Peyer's patch (tissue), 4 donors: Measurements from ENCODE around the gene YY1. TPM values are rescaled to one million over a fixed set of nuclear protein-coding genes. Genes with fewer than 3 reads are reported as not detected.
A peak's percentile ranks its signal among the peaks of the same experiment; 100 is the strongest.

Experiments
- DNase-seq, 3 donors: peaks; one replicate each; pipeline ENCODE4 v3.0.0-alpha.2; 2017 to 2019
- H3K27ac ChIP-seq, 4 donors: fragments of 200-600 bp; sonication (generic); one replicate each; pipeline ENCODE4 v1.5.1; 2016 to 2019
- H3K27me3 ChIP-seq, 2 donors: fragments of 200-600 bp; sonication (generic); one replicate each; pipeline ENCODE4 v1.5.1; 2019
- H3K36me3 ChIP-seq, 3 donors: fragments of 200-600 bp; sonication (generic); one replicate each; pipeline ENCODE4 v1.5.1; 2016 to 2019
- H3K4me1 ChIP-seq, 4 donors: fragments of 200-600 bp; sonication (generic); one replicate each; pipeline ENCODE4 v1.5.1; 2016 to 2019
- H3K4me3 ChIP-seq, 4 donors: fragments of 200-600 bp; sonication (generic); 1 replicate in 3 of 4; 2 replicates in 1 of 4; pipeline ENCODE4 v1.5.1; 2016 to 2019; ENCODE audit warnings: mild to moderate bottlenecking in 1 of 4
- H3K9me3 ChIP-seq, 4 donors: fragments of 200-600 bp; sonication (generic); one replicate each; pipeline ENCODE4 v1.5.1; 2016 to 2019; ENCODE audit warnings: mild to moderate bottlenecking in 1 of 4
- POLR2A ChIP-seq, 2 donors: fragments of 450-650 bp; IDR thresholded peaks; one replicate each; pipeline ENCODE4 v1.5.1; 2017; ENCODE audit warnings: antibody characterized with exemption in 2 of 2, mild to moderate bottlenecking in 2 of 2, moderate library complexity in 2 of 2
- total RNA-seq, 4 donors: library from RNA; depleted of rRNA; stranded (reverse); fragments of >200 nt; gene quantifications; one replicate each; pipeline ENCODE4 v1.1.0, GENCODE V29; 2016
- TF ChIP-seq, protein P1 (sequence below), 6 experiments: fragments of 450-650 bp in 4 of 6; fragments of 200-600 bp in 2 of 6; sonication (generic) in 1 of 6; IDR thresholded peaks; one replicate each; pipeline ENCODE4 v1.5.1; 2017 to 2019; ENCODE audit warnings: antibody characterized with exemption in 6 of 6, mild to moderate bottlenecking in 3 of 6, moderate library complexity in 1 of 6

YY1 gene
- total RNA-seq, 4 donors from 2014 or later: 42.0 to 63.5 (median 50.9) TPM

DNA sequence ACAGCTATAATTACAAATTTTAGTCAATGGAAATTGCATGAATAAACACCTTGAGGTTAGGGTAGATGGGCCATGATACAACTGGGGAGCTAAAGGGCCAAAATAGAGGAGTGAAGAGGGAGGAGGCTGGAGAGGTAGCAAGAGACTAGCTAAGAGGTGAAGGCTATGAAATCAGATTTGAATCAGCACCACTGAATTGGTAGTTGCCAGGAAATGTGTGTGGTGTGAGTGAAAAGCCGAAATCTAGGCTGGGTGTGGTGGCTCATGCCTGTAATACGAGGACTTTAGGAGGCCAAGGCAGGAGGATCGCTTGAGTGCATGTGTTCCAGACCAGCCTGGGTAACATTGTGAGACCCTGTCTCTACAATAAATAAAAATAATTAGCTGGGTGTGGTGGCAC is 22.7 kb downstream of the YY1 start:
- no peak for TF ChIP-seq POLR2A (IDR thresholded peaks at IDR 0.05)
- TF ChIP-seq, protein P1, sequence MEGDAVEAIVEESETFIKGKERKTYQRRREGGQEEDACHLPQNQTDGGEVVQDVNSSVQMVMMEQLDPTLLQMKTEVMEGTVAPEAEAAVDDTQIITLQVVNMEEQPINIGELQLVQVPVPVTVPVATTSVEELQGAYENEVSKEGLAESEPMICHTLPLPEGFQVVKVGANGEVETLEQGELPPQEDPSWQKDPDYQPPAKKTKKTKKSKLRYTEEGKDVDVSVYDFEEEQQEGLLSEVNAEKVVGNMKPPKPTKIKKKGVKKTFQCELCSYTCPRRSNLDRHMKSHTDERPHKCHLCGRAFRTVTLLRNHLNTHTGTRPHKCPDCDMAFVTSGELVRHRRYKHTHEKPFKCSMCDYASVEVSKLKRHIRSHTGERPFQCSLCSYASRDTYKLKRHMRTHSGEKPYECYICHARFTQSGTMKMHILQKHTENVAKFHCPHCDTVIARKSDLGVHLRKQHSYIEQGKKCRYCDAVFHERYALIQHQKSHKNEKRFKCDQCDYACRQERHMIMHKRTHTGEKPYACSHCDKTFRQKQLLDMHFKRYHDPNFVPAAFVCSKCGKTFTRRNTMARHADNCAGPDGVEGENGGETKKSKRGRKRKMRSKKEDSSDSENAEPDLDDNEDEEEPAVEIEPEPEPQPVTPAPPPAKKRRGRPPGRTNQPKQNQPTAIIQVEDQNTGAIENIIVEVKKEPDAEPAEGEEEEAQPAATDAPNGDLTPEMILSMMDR (IDR thresholded peaks at IDR 0.05): no peak
- peaks cover 0 to 26% (median 0%) of the 10 kb centered on the region in 3 donors for H3K36me3 ChIP-seq
- H3K4me1 ChIP-seq: peaks cover 0 to 18% (median 3%) of the 10 kb centered on the region in 4 donors
- no peaks in the 10 kb centered on the region for H3K27me3 ChIP-seq
- H3K27ac ChIP-seq: no peak overlapping the region
- H3K9me3 ChIP-seq: no peaks in the 10 kb centered on the region
- H3K4me3 ChIP-seq: no peak overlapping the region
- no peak for DNase-seq

DNA sequence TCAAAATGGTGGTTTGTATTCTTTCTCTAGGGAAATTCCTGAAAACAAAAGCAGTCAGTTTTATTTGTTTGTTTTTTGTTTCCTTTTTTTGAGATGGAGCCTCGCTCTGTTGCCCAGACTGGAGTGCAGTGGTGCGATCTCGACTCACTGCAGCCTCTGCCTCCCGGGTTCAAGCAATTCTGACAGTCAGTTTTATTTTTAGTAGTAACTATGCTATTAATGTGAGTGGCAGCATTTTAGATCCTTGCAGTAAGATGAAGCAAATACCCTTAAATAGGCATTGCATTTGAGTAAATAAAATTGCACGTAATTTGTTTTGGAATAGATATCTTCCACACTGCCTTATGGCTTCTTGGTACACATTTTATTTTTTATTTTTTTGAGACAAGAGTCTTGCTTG is 23.6 kb downstream of the YY1 start:
- Histone ChIP-seq H3K27me3 (no peaks in the 10 kb centered on the region), H3K27ac (no peak overlapping the region), H3K36me3 (peaks cover 0 to 26% (median 0%) of the 10 kb centered on the region in 3 donors), H3K4me1 (peaks cover 0 to 25% (median 0%) of the 10 kb centered on the region in 4 donors), H3K9me3 (no peaks in the 10 kb centered on the region), H3K4me3 (no peak overlapping the region)
- no peak for DNase-seq
- TF ChIP-seq POLR2A (IDR thresholded peaks at IDR 0.05): no peak
- TF ChIP-seq, protein P1 (IDR thresholded peaks at IDR 0.05): no peak

DNA sequence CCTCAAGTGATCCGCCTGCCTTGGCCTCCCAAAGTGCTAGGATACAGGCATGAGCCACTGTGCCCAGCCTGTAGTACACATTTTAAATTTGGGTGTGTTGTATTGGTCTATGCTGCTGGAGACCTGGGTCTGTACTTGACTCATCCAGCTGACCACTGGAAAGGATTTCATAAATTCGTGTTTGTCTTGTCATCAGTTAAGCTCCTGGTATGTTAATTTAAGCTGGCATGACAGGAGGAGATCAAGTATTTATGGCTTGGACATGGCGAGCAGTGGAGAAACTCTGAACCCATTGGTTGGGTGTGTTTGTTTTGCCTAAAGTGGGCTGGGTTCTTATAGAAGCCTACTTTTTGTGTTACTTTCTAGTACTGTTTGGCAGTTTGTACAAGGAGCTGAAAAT is 24.2 kb downstream of the YY1 start:
- Histone ChIP-seq H3K9me3 (no peaks in the 10 kb centered on the region), H3K27me3 (no peaks in the 10 kb centered on the region), H3K4me3 (no peak overlapping the region), H3K27ac (no peak overlapping the region), H3K4me1 (peaks cover 0 to 31% (median 0%) of the 10 kb centered on the region in 4 donors), H3K36me3 (peaks cover 0 to 26% (median 0%) of the 10 kb centered on the region in 3 donors)
- no peak for DNase-seq
- TF ChIP-seq, protein P1 (IDR thresholded peaks at IDR 0.05): no peak
- no peak for TF ChIP-seq POLR2A (IDR thresholded peaks at IDR 0.05)

DNA sequence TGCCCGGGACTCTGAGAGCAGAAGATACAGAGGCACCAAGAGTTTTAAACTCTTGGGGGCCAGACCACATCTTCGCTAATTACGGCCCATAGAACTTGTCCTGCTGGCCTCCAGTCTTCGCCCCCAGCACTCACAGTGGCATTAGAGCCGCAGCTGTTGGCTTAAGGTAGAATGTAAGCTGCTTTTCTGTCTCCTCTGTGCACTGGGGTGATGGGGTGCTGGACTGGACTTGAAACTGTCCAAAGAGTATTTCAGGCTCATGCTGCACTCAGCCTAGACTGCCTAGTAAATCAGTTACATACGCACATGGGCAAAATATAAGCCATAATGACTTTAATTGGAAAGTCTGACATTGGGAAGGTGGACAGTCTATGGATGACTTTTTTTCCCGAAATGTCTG is 29.0 kb downstream of the YY1 start:
- peaks cover 0 to 32% (median 3%) of the 10 kb centered on the region in 4 donors for H3K4me1 ChIP-seq

DNA sequence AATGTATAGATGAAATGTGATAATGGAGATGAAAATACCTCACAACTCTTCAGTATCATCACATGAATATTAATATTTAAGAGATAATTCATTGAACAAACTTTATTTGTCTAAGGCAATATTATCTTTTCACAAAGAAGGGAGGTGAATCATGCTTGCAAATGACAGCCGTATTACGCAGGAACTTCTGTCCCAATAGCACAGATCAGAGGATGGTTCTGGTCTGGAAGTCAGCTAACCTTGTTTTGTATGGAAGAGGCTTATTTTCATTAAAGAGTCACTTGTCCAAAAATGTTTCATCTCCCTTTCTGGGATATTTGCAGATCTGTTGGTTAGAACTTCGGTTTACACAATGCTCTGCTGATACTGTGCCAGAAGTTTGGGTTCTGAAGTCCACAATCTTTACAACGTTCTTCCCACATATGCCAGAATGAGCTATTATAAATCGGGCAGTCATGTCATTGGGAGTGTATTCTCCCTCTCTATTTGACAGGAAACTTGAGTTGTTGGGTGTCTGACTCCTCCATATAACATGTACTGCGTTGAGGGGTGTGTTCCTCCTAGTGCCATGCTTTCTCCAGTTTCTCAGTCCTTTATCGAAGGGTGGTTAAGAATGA is 29.8 kb downstream of the YY1 start:
- no peaks in the 10 kb centered on the region for H3K27me3 ChIP-seq
- H3K36me3 ChIP-seq: peaks cover 0 to 16% (median 0%) of the 10 kb centered on the region in 3 donors
- DNase-seq: no peak
- no peak for TF ChIP-seq POLR2A (IDR thresholded peaks at IDR 0.05)
- TF ChIP-seq, protein P1 (IDR thresholded peaks at IDR 0.05): no peak
- H3K27ac ChIP-seq: peak overlapping the region in 1 of 4 donors; percentile 44
- H3K4me1 ChIP-seq: peaks cover 0 to 29% (median 3%) of the 10 kb centered on the region in 4 donors
- H3K9me3 ChIP-seq: no peaks in the 10 kb centered on the region
- no peak overlapping the region for H3K4me3 ChIP-seq

More for the DNA sequence above, 29.0 kb downstream of the YY1 start:
- Histone ChIP-seq H3K4me3 (no peak overlapping the region), H3K27ac (no peak overlapping the region), H3K27me3 (no peaks in the 10 kb centered on the region), H3K9me3 (no peaks in the 10 kb centered on the region), H3K36me3 (peaks cover 0 to 24% (median 0%) of the 10 kb centered on the region in 3 donors)
- TF ChIP-seq, protein P1 (IDR thresholded peaks at IDR 0.05): no peak
- TF ChIP-seq POLR2A (IDR thresholded peaks at IDR 0.05): no peak
- DNase-seq: no peak
